Trophoblast cell (in vitro differentiated cells and primary cell): ENCODE measurements around the gene RGP1.
A peak's percentile ranks its signal among the peaks of the same experiment; 100 is the strongest.

Source experiments
- DNase-seq, 2 donors: peaks; one replicate each; pipeline ENCODE4 v3.0.0-alpha.2; 2016
- H2AFZ ChIP-seq: 2 replicates; pipeline ENCODE4 v1.6.1; 2013; ENCODE audit warnings: low read length, moderate library complexity, mild to moderate bottlenecking; ENCODE audit not compliant: insufficient read depth, poor library complexity
- H2AK5ac ChIP-seq: 2 replicates; pipeline ENCODE4 v1.6.1; 2013; ENCODE audit warnings: mild to moderate bottlenecking, low read length
- H2BK120ac ChIP-seq: 2 replicates; pipeline ENCODE4 v1.6.1; 2013; ENCODE audit warnings: low read length, mild to moderate bottlenecking, moderate library complexity; ENCODE audit not compliant: insufficient read depth, poor library complexity
- H2BK12ac ChIP-seq: 2 replicates; pipeline ENCODE4 v1.6.1; 2013; ENCODE audit warnings: mild to moderate bottlenecking, low read length, moderate library complexity
- H2BK5ac ChIP-seq: 2 replicates; pipeline ENCODE4 v1.6.1; 2013; ENCODE audit warnings: low read length, low read depth, moderate library complexity, mild to moderate bottlenecking; ENCODE audit not compliant: poor library complexity
- H3K14ac ChIP-seq: 2 replicates; pipeline ENCODE4 v1.6.1; 2013; ENCODE audit warnings: mild to moderate bottlenecking, low read length
- H3K18ac ChIP-seq: 2 replicates; pipeline ENCODE4 v1.6.1; 2013; ENCODE audit warnings: mild to moderate bottlenecking, low read length
- H3K23ac ChIP-seq: 2 replicates; pipeline ENCODE4 v1.6.1; 2013; ENCODE audit warnings: low read length
- H3K27ac ChIP-seq: 2 replicates; pipeline ENCODE4 v1.5.1; 2013; ENCODE audit warnings: low read depth, mild to moderate bottlenecking, inconsistent platforms, low read length, moderate library complexity
- H3K27me3 ChIP-seq: 2 replicates; pipeline ENCODE4 v1.6.1; 2013; ENCODE audit warnings: inconsistent platforms, mild to moderate bottlenecking, low read length, moderate library complexity; ENCODE audit not compliant: insufficient read depth
- H3K36me3 ChIP-seq, 2 experiments: 1 replicate in 1 of 2; 2 replicates in 1 of 2; pipeline ENCODE4 v1.6.1; 2013; ENCODE audit warnings: low read length in 2 of 2, mild to moderate bottlenecking in 2 of 2, moderate library complexity in 1 of 2; ENCODE audit not compliant: insufficient read depth in 2 of 2, control insufficient read depth in 1 of 2
- H3K4ac ChIP-seq: 2 replicates; pipeline ENCODE4 v1.6.1; 2013; ENCODE audit warnings: low read depth, mild to moderate bottlenecking, low read length, moderate library complexity
- H3K4me1 ChIP-seq, 2 experiments: 1 replicate in 1 of 2; 2 replicates in 1 of 2; pipeline ENCODE4 v1.6.1; 2013; ENCODE audit warnings: low read length in 2 of 2, mild to moderate bottlenecking in 2 of 2, moderate library complexity in 1 of 2; ENCODE audit not compliant: insufficient read depth in 2 of 2, control insufficient read depth in 1 of 2
- H3K4me2 ChIP-seq: 2 replicates; pipeline ENCODE4 v1.6.1; 2013; ENCODE audit warnings: inconsistent platforms, mild to moderate bottlenecking, low read length, moderate library complexity
- H3K4me3 ChIP-seq: 2 replicates; pipeline ENCODE4 v1.5.1; 2013; ENCODE audit warnings: mild to moderate bottlenecking, low read depth, low read length, inconsistent platforms
- H3K79me1 ChIP-seq: one replicate; pipeline ENCODE4 v1.6.1; 2013; ENCODE audit warnings: low read length
- H3K79me2 ChIP-seq: 2 replicates; pipeline ENCODE4 v1.6.1; 2013; ENCODE audit warnings: low read length, mild to moderate bottlenecking; ENCODE audit not compliant: control insufficient read depth, insufficient read depth, poor library complexity
- H3K9ac ChIP-seq: 2 replicates; pipeline ENCODE4 v1.6.1; 2013; ENCODE audit warnings: mild to moderate bottlenecking, low read length
- H3K9me3 ChIP-seq: 2 replicates; pipeline ENCODE4 v1.6.1; 2013; ENCODE audit warnings: low read depth, mild to moderate bottlenecking, control low read depth, inconsistent platforms, low read length; ENCODE audit not compliant: insufficient read depth
- H4K12ac ChIP-seq: 2 replicates; pipeline ENCODE4 v1.6.1; 2013; ENCODE audit warnings: low read depth, mild to moderate bottlenecking, low read length, moderate library complexity
- H4K8ac ChIP-seq: 2 replicates; pipeline ENCODE4 v1.6.1; 2013; ENCODE audit warnings: low read depth, mild to moderate bottlenecking, low read length, moderate library complexity
- H4K91ac ChIP-seq: one replicate; pipeline ENCODE4 v1.6.1; 2013; ENCODE audit warnings: low read depth, mild to moderate bottlenecking, low read length, moderate library complexity
- WGBS: extraction: QIAGEN DNeasy Blood & Tissue Kit; methylation state at CpG from one replicate; pipeline ENCODE4 v1.1.7; 2013; ENCODE audit warnings: missing lambda C conversion rate; ENCODE audit not compliant: insufficient read length, insufficient coverage; ENCODE audit errors: extremely low coverage; 5-methylcytosine and 5-hydroxymethylcytosine counted together

The RGP1 gene

GRCh38 chr9:35708146-35708545 is 40.9 kb upstream of the RGP1 start:
- Histone ChIP-seq H3K36me3 (peaks cover 80 to 84% of the 10 kb centered on the region in 2 experiments), H4K12ac (no peak overlapping the region), H3K9ac (no peak overlapping the region), H3K23ac (no peak overlapping the region), H3K4ac (no peak overlapping the region), H2AFZ (no peak overlapping the region), H3K18ac (no peak overlapping the region), H3K27me3 (no peaks in the 10 kb centered on the region), H2AK5ac (no peak overlapping the region), H3K14ac (no peak overlapping the region), H4K91ac (no peak overlapping the region), H3K9me3 (peaks cover 1% of the 10 kb centered on the region), H3K79me1 (no peaks in the 10 kb centered on the region), H3K79me2 (no peaks in the 10 kb centered on the region), H3K27ac (no peak overlapping the region), H4K8ac (no peak overlapping the region), H2BK5ac (no peak overlapping the region), H3K4me1 (no peaks in the 10 kb centered on the region), H3K4me2 (no peak overlapping the region), H2BK120ac (no peak overlapping the region), H3K4me3 (no peak overlapping the region), H2BK12ac (no peak overlapping the region)
- no CpG with 5 or more reads among the region's 4 CpGs for WGBS
- DNase-seq, result no peak

GRCh38 chr9:35710818-35711500 is 38.1 kb upstream of the RGP1 start:
- Histone ChIP-seq H3K27ac (no peak overlapping the region), H3K79me1 (no peaks in the 10 kb centered on the region), H3K9ac (no peak overlapping the region), H3K36me3 (peaks cover 70 to 76% of the 10 kb centered on the region in 2 experiments), H4K8ac (no peak overlapping the region), H3K14ac (no peak overlapping the region), H2BK12ac (no peak overlapping the region), H2BK5ac (no peak overlapping the region), H4K91ac (no peak overlapping the region), H2AFZ (no peak overlapping the region), H3K27me3 (no peaks in the 10 kb centered on the region), H3K23ac (no peak overlapping the region), H3K4ac (no peak overlapping the region), H3K79me2 (no peaks in the 10 kb centered on the region), H2AK5ac (no peak overlapping the region), H4K12ac (no peak overlapping the region), H3K4me1 (no peaks in the 10 kb centered on the region), H3K4me3 (no peak overlapping the region), H3K9me3 (no peaks in the 10 kb centered on the region), H2BK120ac (no peak overlapping the region), H3K18ac (no peak overlapping the region), H3K4me2 (no peak overlapping the region)
- no CpG with 5 or more reads among the region's 7 CpGs for WGBS
- DNase-seq, result no peak

- H3K27me3 ChIP-seq, result no peaks in the 10 kb centered on the region
- no peak overlapping the region for H2AFZ ChIP-seq
- no peak overlapping the region for H3K9ac ChIP-seq
- no peak overlapping the region for H4K8ac ChIP-seq
- no peak overlapping the region for H3K18ac ChIP-seq
- H3K4me2 ChIP-seq, result no peak overlapping the region
- H3K4ac ChIP-seq, result no peak overlapping the region
- H3K23ac ChIP-seq, result no peak overlapping the region
- H4K12ac ChIP-seq, result no peak overlapping the region
- H2AK5ac ChIP-seq, result no peak overlapping the region
- H2BK12ac ChIP-seq, result no peak overlapping the region
- H2BK120ac ChIP-seq, result no peak overlapping the region
- no CpG with 5 or more reads among the region's 21 CpGs for WGBS
- H3K4me3 ChIP-seq, result no peak overlapping the region
- no peaks in the 10 kb centered on the region for H3K79me2 ChIP-seq
- no peak overlapping the region for H2BK5ac ChIP-seq
- H3K79me1 ChIP-seq, result no peaks in the 10 kb centered on the region
- H3K4me1 ChIP-seq, result no peaks in the 10 kb centered on the region
- H3K9me3 ChIP-seq, result no peaks in the 10 kb centered on the region
- no peak overlapping the region for H3K27ac ChIP-seq
- H3K14ac ChIP-seq, result no peak overlapping the region
- H4K91ac ChIP-seq, result no peak overlapping the region
- DNase-seq, result peak; percentile 77 to 85
- peaks cover 66 to 75% of the 10 kb centered on the region in 2 experiments for H3K36me3 ChIP-seq
These were observed 37.3 kb upstream of the RGP1 start for GRCh38 chr9:35711501-35712428.

- no peak overlapping the region for H3K4me3 ChIP-seq
- no peaks in the 10 kb centered on the region for H3K9me3 ChIP-seq
- H3K4ac ChIP-seq, result no peak overlapping the region
- H3K23ac ChIP-seq, result no peak overlapping the region
- no peaks in the 10 kb centered on the region for H3K27me3 ChIP-seq
- H2BK120ac ChIP-seq, result no peak overlapping the region
- H3K4me1 ChIP-seq, result no peaks in the 10 kb centered on the region
- H4K8ac ChIP-seq, result no peak overlapping the region
- H3K14ac ChIP-seq, result no peak overlapping the region
- H4K91ac ChIP-seq, result no peak overlapping the region
- H2AFZ ChIP-seq, result no peak overlapping the region
- no peak overlapping the region for H2BK5ac ChIP-seq
- H3K36me3 ChIP-seq, result peaks cover 67 to 75% of the 10 kb centered on the region in 2 experiments
- no peak overlapping the region for H3K9ac ChIP-seq
- no peak for DNase-seq
- H3K4me2 ChIP-seq, result no peak overlapping the region
- no CpG with 5 or more reads among the region's 11 CpGs for WGBS
- H3K27ac ChIP-seq, result no peak overlapping the region
- no peak overlapping the region for H2AK5ac ChIP-seq
- H4K12ac ChIP-seq, result no peak overlapping the region
- H3K79me2 ChIP-seq, result no peaks in the 10 kb centered on the region
- H2BK12ac ChIP-seq, result no peak overlapping the region
- no peak overlapping the region for H3K18ac ChIP-seq
- no peaks in the 10 kb centered on the region for H3K79me1 ChIP-seq
These were observed 36.2 kb upstream of the RGP1 start for GRCh38 chr9:35712762-35713400.
